ENCODE measurements around the gene NFIB.

Gene NFIB

DNA sequence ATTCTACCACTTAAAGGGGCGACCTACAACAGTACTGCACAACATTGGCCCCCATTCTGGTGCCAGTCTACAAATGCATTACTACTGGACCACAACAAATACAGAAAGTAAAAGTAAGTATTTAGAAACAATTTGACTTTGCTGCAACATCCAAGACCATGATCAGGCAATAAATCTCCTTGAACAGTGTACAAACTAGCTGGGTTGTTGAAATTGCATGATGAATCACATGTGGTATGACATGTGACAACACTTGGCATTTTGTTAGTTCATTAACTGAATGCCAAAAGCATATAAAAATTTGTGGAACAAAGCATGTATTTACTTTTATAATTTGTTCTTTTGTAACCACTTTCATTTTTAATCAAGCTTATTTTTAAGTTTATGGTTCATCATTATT lies 270.5 kb downstream of the NFIB start:
- H3K4me3 ChIP-seq (ENCODE audit: low read length): no peak overlapping the region
- TF ChIP-seq ZNF274 (IDR thresholded peaks at IDR 0.05; ENCODE audit: low read depth, low read length): no peak

DNA sequence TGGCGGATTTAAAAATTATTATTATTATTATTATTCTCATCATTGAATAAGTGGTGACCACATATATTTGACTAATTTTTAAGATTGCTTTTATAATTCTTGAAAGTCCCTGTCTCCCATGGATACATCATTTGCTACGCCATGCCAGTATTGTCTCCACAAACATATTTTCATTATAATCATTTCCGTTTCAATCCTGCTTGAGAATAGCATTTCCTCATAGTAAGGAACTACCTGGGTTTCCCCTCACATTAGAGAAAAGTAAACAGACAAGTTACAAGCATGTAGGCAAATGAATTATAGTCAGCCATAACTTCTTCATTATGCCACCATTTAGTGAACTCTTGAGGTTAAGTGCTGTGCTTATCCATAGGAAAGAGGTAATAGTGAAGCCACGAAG lies 276.6 kb downstream of the NFIB start:
- TF ChIP-seq ZNF274 (IDR thresholded peaks at IDR 0.05; ENCODE audit: low read depth, low read length): no peak
- no peak overlapping the region for H3K4me3 ChIP-seq (ENCODE audit: low read length)

DNA sequence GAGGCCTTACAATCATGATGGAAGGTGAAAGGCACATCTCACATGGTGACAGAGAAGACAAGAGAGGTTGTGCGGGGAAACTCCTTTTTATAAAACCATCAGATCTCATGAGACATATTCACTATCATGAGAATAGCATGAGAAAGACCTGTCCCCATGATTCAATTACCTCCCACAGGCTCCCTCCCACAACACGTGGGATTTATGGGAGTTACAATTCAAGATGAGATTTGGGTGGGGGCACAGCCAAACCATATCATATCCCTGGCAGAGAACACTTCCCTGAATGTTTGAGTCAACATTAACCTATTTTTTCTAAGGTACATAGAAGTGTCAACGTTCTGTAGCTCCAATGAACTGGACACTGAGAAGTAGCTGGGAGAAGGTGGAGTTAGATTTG lies 280.9 kb downstream of the NFIB start:
- no peak for TF ChIP-seq ZNF274 (IDR thresholded peaks at IDR 0.05; ENCODE audit: low read depth, low read length)
- no peak overlapping the region for H3K4me3 ChIP-seq (ENCODE audit: low read length)

Measured in GM08714 (cell line).